PC-3 (cell line): ENCODE data around the gene FARS2. TPM values are rescaled to one million over a fixed set of nuclear protein-coding genes. Genes with fewer than 3 reads are reported as not detected.

Experiments
- ATAC-seq: fragments of 200-7000 bp; cut with Tn5 transposase; 2 replicates; pipeline ENCODE4 v1.9.1; 2020; ENCODE audit warnings: mild to moderate bottlenecking, moderate library complexity
- BruUV-seq: library from RNA; stranded (reverse); fragments of 400-500 nt; replicated peaks from 2 replicates; lab custom pipeline; 2021; lab: Mats Ljungman, UMichigan
- CTCF ChIA-PET: fragments of 300-600 bp; sonication (Branson Sonifier 250); formaldehyde crosslinking; loops from one replicate; lab custom pipeline; 2022; ENCODE audit warnings: antibody characterized with exemption; lab: Charles Lee
- POLR2A ChIA-PET: fragments of 300-600 bp; sonication (Branson Sonifier 250); formaldehyde crosslinking; loops from one replicate; lab custom pipeline; 2022; ENCODE audit warnings: antibody characterized with exemption; ENCODE audit not compliant: unreplicated experiment; lab: Charles Lee
- DNase-seq: peaks from one replicate; pipeline ENCODE4 v3.0.0-alpha.2; 2015
- H2AFZ ChIP-seq: fragments of 300-600 bp; sonication (generic); 2 replicates; pipeline ENCODE4 v1.6.0; 2016; ENCODE audit warnings: antibody characterized with exemption, low read length
- H3F3A ChIP-seq: fragments of 300-600 bp; sonication (generic); one replicate; pipeline ENCODE4 v1.6.0; 2017; ENCODE audit warnings: antibody characterized with exemption, low read length, control low read depth, mild to moderate bottlenecking; ENCODE audit not compliant: unreplicated experiment
- H3K27ac ChIP-seq: fragments of 300-600 bp; sonication (generic); 2 replicates; pipeline ENCODE4 v1.5.1; 2016; ENCODE audit warnings: mild to moderate bottlenecking, low read length
- H3K27me3 ChIP-seq: fragments of 300-600 bp; sonication (generic); 2 replicates; pipeline ENCODE4 v1.6.1; 2016; ENCODE audit warnings: low read length, mixed read lengths
- H3K36me3 ChIP-seq: fragments of 300-600 bp; sonication (generic); 2 replicates; pipeline ENCODE4 v1.6.1; 2016; ENCODE audit warnings: low read depth, mixed run types, low read length, mixed read lengths
- H3K4me1 ChIP-seq: fragments of 300-600 bp; sonication (generic); 2 replicates; pipeline ENCODE4 v1.5.1; 2016; ENCODE audit warnings: low read length; ENCODE audit not compliant: insufficient read depth
- H3K4me2 ChIP-seq: fragments of 300-600 bp; sonication (generic); 2 replicates; pipeline ENCODE4 v1.6.0; 2016; ENCODE audit warnings: low read length
- H3K4me3 ChIP-seq: fragments of 300-600 bp; sonication (generic); 2 replicates; pipeline ENCODE4 v1.5.1; 2016; ENCODE audit warnings: mild to moderate bottlenecking, low read length, mixed read lengths
- H3K79me2 ChIP-seq: fragments of 300-600 bp; sonication (generic); 2 replicates; pipeline ENCODE4 v1.6.1; 2017; ENCODE audit warnings: low read length, mixed read lengths
- H3K9ac ChIP-seq: fragments of 300-600 bp; sonication (generic); 2 replicates; pipeline ENCODE4 v1.6.0; 2016; ENCODE audit warnings: mild to moderate bottlenecking, low read length
- H3K9me2 ChIP-seq: fragments of 300-600 bp; sonication (generic); replicated peaks from 2 replicates; pipeline ENCODE4 v1.6.1; 2016; ENCODE audit warnings: mixed run types, low read length, mixed read lengths
- H3K9me3 ChIP-seq: fragments of 300-600 bp; sonication (generic); 2 replicates; pipeline ENCODE4 v1.6.1; 2016; ENCODE audit warnings: low read length, mixed read lengths
- H4K20me1 ChIP-seq: fragments of 300-600 bp; sonication (generic); 2 replicates; pipeline ENCODE4 v1.6.1; 2016; ENCODE audit warnings: low read length, mixed read lengths
- CTCF ChIP-seq: fragments of 300-600 bp; sonication (generic); conservative IDR thresholded peaks from 2 replicates; pipeline ENCODE4 v1.5.1; 2017; ENCODE audit warnings: antibody characterized with exemption, low read depth, mild to moderate bottlenecking, low read length
- EZH2 ChIP-seq: fragments of 300-600 bp; sonication (generic); IDR thresholded peaks from one replicate; pipeline ENCODE4 v1.6.1; 2017; ENCODE audit warnings: antibody characterized with exemption, mild to moderate bottlenecking, low read length; ENCODE audit not compliant: unreplicated experiment
- EZH2phosphoT487 ChIP-seq: fragments of 300-600 bp; sonication (generic); IDR thresholded peaks from 2 replicates; pipeline ENCODE4 v1.6.1; 2018; ENCODE audit warnings: mild to moderate bottlenecking, antibody characterized with exemption, low read length, borderline replicate concordance
- intact Hi-C: fragments of 100-400 bp; cut with micrococcal nuclease; formaldehyde crosslinking; loops from 2 replicates; pipeline ENCODE4 v1.9.0; 2023
- total RNA-seq: library from RNA; depleted of rRNA; stranded (reverse); fragments of >200 nt; gene quantifications from 2 replicates; pipeline ENCODE4 v1.2.3, GENCODE V29; 2014

FARS2 gene
- total RNA-seq, 1 experiment from 2014 or later: 23.0 TPM

GRCh38 chr6:5351552-5352210 is 90.4 kb downstream of the FARS2 start:
- H3K9ac ChIP-seq: no peak overlapping the region
- H3K79me2 ChIP-seq: no peaks in the 10 kb centered on the region
- no peaks in the 10 kb centered on the region for H3K27me3 ChIP-seq
- ATAC-seq (peak; percentile 82), DNase-seq (peak; percentile 19)
- intact Hi-C loops: no loop called here
- H3K4me2 ChIP-seq: no peak overlapping the region
- H3K4me1 ChIP-seq: peaks cover 11% of the 10 kb centered on the region
- no peaks in the 10 kb centered on the region for H3K9me3 ChIP-seq
- no peaks in the 10 kb centered on the region for H3K36me3 ChIP-seq
- no peak overlapping the region for H3K4me3 ChIP-seq
- ChIA-PET POLR2A (no interaction called here), CTCF (no interaction called here)
- no peak overlapping the region for H3K27ac ChIP-seq
- BruUV-seq: no TSS peak
- no peak overlapping the region for H2AFZ ChIP-seq
- no peak for TF ChIP-seq EZH2phosphoT487
- TF ChIP-seq CTCF: no peak
- no peak for TF ChIP-seq EZH2
- no peaks in the 10 kb centered on the region for H3K9me2 ChIP-seq
- H3F3A ChIP-seq: no peaks in the 10 kb centered on the region
- H4K20me1 ChIP-seq: no peaks in the 10 kb centered on the region

- no peaks in the 10 kb centered on the region for H3K9me3 ChIP-seq
- H3K9ac ChIP-seq: no peak overlapping the region
- BruUV-seq: no TSS peak
- intact Hi-C loops: no loop called here
- TF ChIP-seq EZH2 (no peak), EZH2phosphoT487 (no peak), CTCF (no peak)
- H3K4me3 ChIP-seq: no peak overlapping the region
- H3K4me2 ChIP-seq: no peak overlapping the region
- no peak for DNase-seq
- H3K9me2 ChIP-seq: no peaks in the 10 kb centered on the region
- ATAC-seq: no peak
- peaks cover 11% of the 10 kb centered on the region for H3K4me1 ChIP-seq
- H2AFZ ChIP-seq: no peak overlapping the region
- no peaks in the 10 kb centered on the region for H3K79me2 ChIP-seq
- H3K27me3 ChIP-seq: no peaks in the 10 kb centered on the region
- CTCF ChIA-PET: no interaction called here
- H3F3A ChIP-seq: no peaks in the 10 kb centered on the region
- no peaks in the 10 kb centered on the region for H3K36me3 ChIP-seq
- no peak overlapping the region for H3K27ac ChIP-seq
- POLR2A ChIA-PET: no interaction called here
- H4K20me1 ChIP-seq: no peaks in the 10 kb centered on the region
Measured at GRCh38 chr6:5353971-5354370, 92.7 kb downstream of the FARS2 start.

GRCh38 chr6:5357486-5357885 is 96.2 kb downstream of the FARS2 start:
- ChIA-PET POLR2A (no interaction called here), CTCF (no interaction called here)
- Histone ChIP-seq H3K9me3 (no peaks in the 10 kb centered on the region), H3K4me2 (no peak overlapping the region), H4K20me1 (no peaks in the 10 kb centered on the region), H2AFZ (no peak overlapping the region), H3K9ac (no peak overlapping the region), H3K27me3 (no peaks in the 10 kb centered on the region), H3K27ac (no peak overlapping the region), H3K4me3 (no peak overlapping the region), H3K36me3 (no peaks in the 10 kb centered on the region), H3K9me2 (no peaks in the 10 kb centered on the region), H3F3A (no peaks in the 10 kb centered on the region), H3K4me1 (peaks cover 9% of the 10 kb centered on the region; the same call in 1 of the 2 replicates), H3K79me2 (no peaks in the 10 kb centered on the region)
- ATAC-seq (no peak), DNase-seq (no peak)
- intact Hi-C loops: no loop called here
- BruUV-seq: no TSS peak
- TF ChIP-seq EZH2phosphoT487: no peak
